ENCODE results near the gene ZNF423. TPM values are rescaled to one million over a fixed set of nuclear protein-coding genes. Genes with fewer than 3 reads are reported as not detected.

The ZNF423 gene
- polyA plus RNA-seq, 1 experiment = 0.11 TPM

- H3K27me3 ChIP-seq (ENCODE audit: control insufficient read depth, insufficient read depth, low read length) = no peaks in the 10 kb centered on the region
- TF ChIP-seq CTCF (IDR thresholded peaks at IDR 0.05; ENCODE audit: low read depth, low read length) = no peak
- no peak overlapping the region for H3K27ac ChIP-seq (ENCODE audit: low read depth, low read length)
- no peak for DNase-seq (ENCODE audit: low read depth, low spot score)
- CTCF ChIA-PET = no interaction called here
- H3K9me3 ChIP-seq (ENCODE audit: control insufficient read depth, insufficient read depth, low read length) = no peaks in the 10 kb centered on the region
- POLR2A ChIA-PET = no interaction called here
- H3K4me3 ChIP-seq (ENCODE audit: low read depth, low read length) = no peak overlapping the region
These were observed 395.8 kb downstream of the ZNF423 start for GRCh38 chr16:49459953-49460735.

- no peak for DNase-seq (ENCODE audit: low read depth, low spot score)
- H3K4me3 ChIP-seq (ENCODE audit: low read depth, low read length) = no peak overlapping the region
- no peak for TF ChIP-seq CTCF (IDR thresholded peaks at IDR 0.05; ENCODE audit: low read depth, low read length)
- no peaks in the 10 kb centered on the region for H3K27me3 ChIP-seq (ENCODE audit: control insufficient read depth, insufficient read depth, low read length)
- CTCF ChIA-PET = no interaction called here
- POLR2A ChIA-PET = no interaction called here
- H3K27ac ChIP-seq (ENCODE audit: low read depth, low read length) = no peak overlapping the region
- H3K9me3 ChIP-seq (ENCODE audit: control insufficient read depth, insufficient read depth, low read length) = no peaks in the 10 kb centered on the region
These were observed 397.1 kb downstream of the ZNF423 start for GRCh38 chr16:49458656-49459445.

GRCh38 chr16:49458243-49458642 is 397.7 kb downstream of the ZNF423 start:
- H3K27me3 ChIP-seq (ENCODE audit: control insufficient read depth, insufficient read depth, low read length) = no peaks in the 10 kb centered on the region
- no peak overlapping the region for H3K4me3 ChIP-seq (ENCODE audit: low read depth, low read length)
- no peaks in the 10 kb centered on the region for H3K9me3 ChIP-seq (ENCODE audit: control insufficient read depth, insufficient read depth, low read length)
- ChIA-PET CTCF (no interaction called here), POLR2A (no interaction called here)
- no peak for DNase-seq (ENCODE audit: low read depth, low spot score)
- no peak overlapping the region for H3K27ac ChIP-seq (ENCODE audit: low read depth, low read length)
- TF ChIP-seq CTCF (IDR thresholded peaks at IDR 0.05; ENCODE audit: low read depth, low read length) = no peak

- CTCF ChIA-PET = no interaction called here
- Histone ChIP-seq H3K27ac (ENCODE audit: low read depth, low read length) (no peak overlapping the region), H3K9me3 (ENCODE audit: control insufficient read depth, insufficient read depth, low read length) (no peaks in the 10 kb centered on the region), H3K4me3 (ENCODE audit: low read depth, low read length) (no peak overlapping the region), H3K27me3 (ENCODE audit: control insufficient read depth, insufficient read depth, low read length) (no peaks in the 10 kb centered on the region)
- no peak for TF ChIP-seq CTCF (IDR thresholded peaks at IDR 0.05; ENCODE audit: low read depth, low read length)
- POLR2A ChIA-PET = no interaction called here
- no peak for DNase-seq (ENCODE audit: low read depth, low spot score)
These were observed 398.7 kb downstream of the ZNF423 start for GRCh38 chr16:49457196-49457595.

GRCh38 chr16:49456763-49457162 is 399.1 kb downstream of the ZNF423 start:
- CTCF ChIA-PET = no interaction called here
- POLR2A ChIA-PET = no interaction called here
- Histone ChIP-seq H3K27me3 (ENCODE audit: control insufficient read depth, insufficient read depth, low read length) (no peaks in the 10 kb centered on the region), H3K27ac (ENCODE audit: low read depth, low read length) (no peak overlapping the region), H3K9me3 (ENCODE audit: control insufficient read depth, insufficient read depth, low read length) (no peaks in the 10 kb centered on the region), H3K4me3 (ENCODE audit: low read depth, low read length) (no peak overlapping the region)
- DNase-seq (ENCODE audit: low read depth, low spot score) = no peak
- no peak for TF ChIP-seq CTCF (IDR thresholded peaks at IDR 0.05; ENCODE audit: low read depth, low read length)
